ENCODE measurements around the gene CD19. TPM values are rescaled to one million over a fixed set of nuclear protein-coding genes. Genes with fewer than 3 reads are reported as not detected.

Gene CD19
- polyA plus RNA-seq (0.04 TPM in 1 of 3 replicates, not detected in the others), polyA minus RNA-seq (not detected in 3 replicates)
- not detected for polyA plus RNA-seq (2011; ENCODE audit: low read depth)
- not detected in 2 replicates for polyA plus RNA-seq (2011; cell fraction: cytosol; rRNA removed)
- polyA plus RNA-seq (2011; cell fraction: nucleus; rRNA removed), result not detected in 2 replicates
- not detected in 2 replicates for polyA plus RNA-seq (2012; ENCODE audit: low replicate concordance)
- polyA minus RNA-seq (2011; cell fraction: cytosol; rRNA and poly(A)+ RNA removed), result not detected
- polyA minus RNA-seq (2011; cell fraction: nucleus; rRNA and poly(A)+ RNA removed), result not detected in 2 replicates

GRCh38 chr16:28931801-28932225, at the start of gene CD19:
Gene CD19 (plus strand): TSS chr16:28931971. CDS start chr16:28932001, 30 bp downstream.
- Histone ChIP-seq H3K27ac (ENCODE audit: control insufficient read depth, insufficient read depth, low read length) (no peak within 1 kb of the TSS), H3K4me1 (ENCODE audit: control insufficient read depth, extremely low read depth, insufficient read depth, low read length) (no peaks in the 10 kb centered on the region), H3K9me1 (ENCODE audit: control insufficient read depth, extremely low read depth, insufficient read depth, low read length) (no peaks in the 10 kb centered on the region), H3K27me3 (ENCODE audit: control insufficient read depth, extremely low read depth, insufficient read depth, low read length) (no peaks in the 10 kb centered on the region), H2AFZ (ENCODE audit: control insufficient read depth, low read length) (no peak within 1 kb of the TSS), H3K36me3 (ENCODE audit: control insufficient read depth in 2 of 2, extremely low read depth in 1 of 2, insufficient read depth in 2 of 2, low read length in 2 of 2) (no peaks in the 10 kb centered on the region), H3K4me3 (ENCODE audit: control insufficient read depth in 2 of 3, extremely low read depth in 1 of 3, insufficient read depth in 2 of 3, low read depth in 1 of 3, low read length in 3 of 3) (no peak within 1 kb of the TSS), H3K9ac (ENCODE audit: control insufficient read depth, extremely low read depth, insufficient read depth, low read length) (no peak within 1 kb of the TSS), H4K20me1 (ENCODE audit: control insufficient read depth, extremely low read depth, insufficient read depth, low read length) (no peaks in the 10 kb centered on the region), H3K79me2 (ENCODE audit: control insufficient read depth, insufficient read depth, low read length) (no peaks in the 10 kb centered on the region), H3K9me3 (ENCODE audit: control insufficient read depth, low read depth, low read length) (no peaks in the 10 kb centered on the region), H3K4me2 (ENCODE audit: control insufficient read depth, extremely low read depth, insufficient read depth, low read depth, low read length) (no peak within 1 kb of the TSS)
- DNase-seq (ENCODE audit: low read depth, low spot score) (no peak), FAIRE-seq (no peak)
- TF ChIP-seq, protein P1, sequence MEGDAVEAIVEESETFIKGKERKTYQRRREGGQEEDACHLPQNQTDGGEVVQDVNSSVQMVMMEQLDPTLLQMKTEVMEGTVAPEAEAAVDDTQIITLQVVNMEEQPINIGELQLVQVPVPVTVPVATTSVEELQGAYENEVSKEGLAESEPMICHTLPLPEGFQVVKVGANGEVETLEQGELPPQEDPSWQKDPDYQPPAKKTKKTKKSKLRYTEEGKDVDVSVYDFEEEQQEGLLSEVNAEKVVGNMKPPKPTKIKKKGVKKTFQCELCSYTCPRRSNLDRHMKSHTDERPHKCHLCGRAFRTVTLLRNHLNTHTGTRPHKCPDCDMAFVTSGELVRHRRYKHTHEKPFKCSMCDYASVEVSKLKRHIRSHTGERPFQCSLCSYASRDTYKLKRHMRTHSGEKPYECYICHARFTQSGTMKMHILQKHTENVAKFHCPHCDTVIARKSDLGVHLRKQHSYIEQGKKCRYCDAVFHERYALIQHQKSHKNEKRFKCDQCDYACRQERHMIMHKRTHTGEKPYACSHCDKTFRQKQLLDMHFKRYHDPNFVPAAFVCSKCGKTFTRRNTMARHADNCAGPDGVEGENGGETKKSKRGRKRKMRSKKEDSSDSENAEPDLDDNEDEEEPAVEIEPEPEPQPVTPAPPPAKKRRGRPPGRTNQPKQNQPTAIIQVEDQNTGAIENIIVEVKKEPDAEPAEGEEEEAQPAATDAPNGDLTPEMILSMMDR (optimal IDR thresholded peaks at IDR 0.05 in 1 of 3, IDR thresholded peaks at IDR 0.05 in 1 of 3, conservative IDR thresholded peaks at IDR 0.05 in 1 of 3; ENCODE audit: extremely low read depth in 1 of 3, insufficient read depth in 2 of 3, low read length in 3 of 3), result no peak
- no peak for TF ChIP-seq EZH2 (IDR thresholded peaks at IDR 0.05; ENCODE audit: low read length)
- dilution Hi-C loops (cut with MboI; ENCODE audit: extremely low pct_ligation_motif_present, low sequenced_read_pairs), result no loop called here

- H3K36me3 ChIP-seq (ENCODE audit: control insufficient read depth in 2 of 2, extremely low read depth in 1 of 2, insufficient read depth in 2 of 2, low read length in 2 of 2), result no peaks in the 10 kb centered on the region
- TF ChIP-seq EZH2 (IDR thresholded peaks at IDR 0.05; ENCODE audit: low read length), result no peak
- TF ChIP-seq, protein P1 (optimal IDR thresholded peaks at IDR 0.05 in 1 of 3, IDR thresholded peaks at IDR 0.05 in 1 of 3, conservative IDR thresholded peaks at IDR 0.05 in 1 of 3; ENCODE audit: extremely low read depth in 1 of 3, insufficient read depth in 2 of 3, low read length in 3 of 3), result no peak
- no peaks in the 10 kb centered on the region for H3K9me1 ChIP-seq (ENCODE audit: control insufficient read depth, extremely low read depth, insufficient read depth, low read length)
- no peak overlapping the region for H2AFZ ChIP-seq (ENCODE audit: control insufficient read depth, low read length)
- no peaks in the 10 kb centered on the region for H3K79me2 ChIP-seq (ENCODE audit: control insufficient read depth, insufficient read depth, low read length)
- no peaks in the 10 kb centered on the region for H4K20me1 ChIP-seq (ENCODE audit: control insufficient read depth, extremely low read depth, insufficient read depth, low read length)
- no peaks in the 10 kb centered on the region for H3K9me3 ChIP-seq (ENCODE audit: control insufficient read depth, low read depth, low read length)
- H3K9ac ChIP-seq (ENCODE audit: control insufficient read depth, extremely low read depth, insufficient read depth, low read length), result no peak overlapping the region
- H3K4me1 ChIP-seq (ENCODE audit: control insufficient read depth, extremely low read depth, insufficient read depth, low read length), result peaks cover 14% of the 10 kb centered on the region
- DNase-seq (ENCODE audit: low read depth, low spot score) (no peak), FAIRE-seq (no peak)
- no peak overlapping the region for H3K27ac ChIP-seq (ENCODE audit: control insufficient read depth, insufficient read depth, low read length)
- H3K4me2 ChIP-seq (ENCODE audit: control insufficient read depth, extremely low read depth, insufficient read depth, low read depth, low read length), result no peak overlapping the region
- H3K4me3 ChIP-seq (ENCODE audit: control insufficient read depth in 2 of 3, extremely low read depth in 1 of 3, insufficient read depth in 2 of 3, low read depth in 1 of 3, low read length in 3 of 3), result no peak overlapping the region
- peaks cover 25% of the 10 kb centered on the region for H3K27me3 ChIP-seq (ENCODE audit: control insufficient read depth, extremely low read depth, insufficient read depth, low read length)
- dilution Hi-C loops (cut with MboI; ENCODE audit: extremely low pct_ligation_motif_present, low sequenced_read_pairs), result no loop called here
These were observed 49.1 kb upstream of the CD19 start for GRCh38 chr16:28882551-28883160.
